Measurements from ENCODE around the gene KCNK16.

Gene KCNK16

DNA sequence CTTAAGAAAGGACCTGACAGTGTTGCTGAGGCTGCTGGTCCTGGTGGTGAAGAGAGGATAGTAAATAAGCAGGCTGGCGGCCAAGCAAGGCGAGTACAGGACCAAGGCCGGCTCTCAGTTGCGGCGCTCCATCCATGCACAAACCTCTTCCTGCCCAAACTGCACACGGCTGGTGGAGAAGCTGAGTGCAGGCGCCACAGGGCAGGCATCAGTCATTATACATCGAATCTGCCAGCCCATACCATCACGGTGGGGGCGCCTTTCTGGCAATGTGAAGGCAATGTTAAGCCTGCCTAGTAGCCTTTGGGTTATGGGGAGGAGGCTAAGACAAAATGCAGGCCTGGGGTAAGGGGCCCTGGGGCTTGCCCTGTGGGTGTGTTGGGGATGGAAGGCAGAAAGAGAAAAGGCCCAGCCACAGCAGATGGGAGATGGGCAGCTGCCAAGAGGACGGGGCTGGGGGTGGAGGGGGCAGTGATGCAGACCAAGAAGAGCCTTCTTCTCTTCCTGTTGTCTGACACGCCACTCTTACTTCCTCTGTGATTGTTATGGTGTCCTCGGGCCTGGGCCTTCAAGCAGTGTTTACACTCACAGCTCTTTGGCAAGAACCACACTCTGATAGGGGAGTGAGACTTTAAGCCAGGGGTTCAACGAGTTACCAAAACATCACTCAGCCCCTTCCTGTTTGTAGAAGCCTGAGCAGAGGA lies 20.3 kb upstream of the KCNK16 start:
- TF ChIP-seq, protein P1, sequence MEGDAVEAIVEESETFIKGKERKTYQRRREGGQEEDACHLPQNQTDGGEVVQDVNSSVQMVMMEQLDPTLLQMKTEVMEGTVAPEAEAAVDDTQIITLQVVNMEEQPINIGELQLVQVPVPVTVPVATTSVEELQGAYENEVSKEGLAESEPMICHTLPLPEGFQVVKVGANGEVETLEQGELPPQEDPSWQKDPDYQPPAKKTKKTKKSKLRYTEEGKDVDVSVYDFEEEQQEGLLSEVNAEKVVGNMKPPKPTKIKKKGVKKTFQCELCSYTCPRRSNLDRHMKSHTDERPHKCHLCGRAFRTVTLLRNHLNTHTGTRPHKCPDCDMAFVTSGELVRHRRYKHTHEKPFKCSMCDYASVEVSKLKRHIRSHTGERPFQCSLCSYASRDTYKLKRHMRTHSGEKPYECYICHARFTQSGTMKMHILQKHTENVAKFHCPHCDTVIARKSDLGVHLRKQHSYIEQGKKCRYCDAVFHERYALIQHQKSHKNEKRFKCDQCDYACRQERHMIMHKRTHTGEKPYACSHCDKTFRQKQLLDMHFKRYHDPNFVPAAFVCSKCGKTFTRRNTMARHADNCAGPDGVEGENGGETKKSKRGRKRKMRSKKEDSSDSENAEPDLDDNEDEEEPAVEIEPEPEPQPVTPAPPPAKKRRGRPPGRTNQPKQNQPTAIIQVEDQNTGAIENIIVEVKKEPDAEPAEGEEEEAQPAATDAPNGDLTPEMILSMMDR (conservative IDR thresholded peaks at IDR 0.05; ENCODE audit: low read depth, low read length), result no peak
- DNase-seq (ENCODE audit: low read depth), result no peak
- H3K4me3 ChIP-seq (ENCODE audit: low read depth, low read length), result no peak overlapping the region

DNA sequence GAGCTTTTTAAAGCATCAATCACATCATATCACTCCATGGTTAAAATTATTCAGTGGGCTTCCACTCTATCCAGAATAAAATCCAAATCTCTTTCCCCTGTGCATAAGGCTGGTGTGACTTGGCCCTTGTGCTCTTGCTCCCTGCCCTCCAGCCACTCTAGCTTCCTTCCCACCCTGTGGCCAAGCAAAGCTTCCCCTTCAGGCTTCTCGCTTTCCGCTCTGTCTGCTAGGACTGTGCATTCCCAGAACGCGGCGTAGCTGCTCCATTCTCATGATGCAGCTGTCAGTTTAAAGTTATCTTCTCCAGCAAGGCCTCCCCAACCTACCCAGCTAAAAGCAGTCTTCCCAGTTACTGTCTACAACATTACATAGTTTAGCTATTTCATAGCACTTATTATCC lies 19.4 kb upstream of the KCNK16 start:
- TF ChIP-seq, protein P1 (conservative IDR thresholded peaks at IDR 0.05; ENCODE audit: low read depth, low read length), result no peak
- DNase-seq (ENCODE audit: low read depth), result no peak

DNA sequence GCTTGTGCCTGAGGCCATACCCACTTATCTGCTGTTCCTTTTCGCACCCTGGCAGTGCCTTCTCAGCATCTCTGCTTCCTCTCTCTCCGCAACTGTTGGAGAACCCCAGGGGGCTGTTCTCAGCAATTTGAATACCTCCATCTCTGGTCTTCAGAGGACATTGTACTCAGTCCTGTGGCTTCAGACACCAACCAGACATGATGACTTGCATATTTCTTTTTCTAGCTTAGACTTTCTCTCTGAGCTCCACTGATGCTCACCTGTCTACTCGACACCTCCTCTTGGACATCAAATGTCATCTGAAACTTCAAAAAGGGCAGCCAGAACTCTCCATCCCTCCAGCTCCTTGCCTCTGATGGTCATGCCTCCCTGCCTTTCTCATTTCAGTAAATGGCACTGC lies 18.9 kb upstream of the KCNK16 start:
- DNase-seq (ENCODE audit: low read depth), result no peak

More for the DNA sequence above, 19.4 kb upstream of the KCNK16 start:
- no peak overlapping the region for H3K4me3 ChIP-seq (ENCODE audit: low read depth, low read length)

DNA sequence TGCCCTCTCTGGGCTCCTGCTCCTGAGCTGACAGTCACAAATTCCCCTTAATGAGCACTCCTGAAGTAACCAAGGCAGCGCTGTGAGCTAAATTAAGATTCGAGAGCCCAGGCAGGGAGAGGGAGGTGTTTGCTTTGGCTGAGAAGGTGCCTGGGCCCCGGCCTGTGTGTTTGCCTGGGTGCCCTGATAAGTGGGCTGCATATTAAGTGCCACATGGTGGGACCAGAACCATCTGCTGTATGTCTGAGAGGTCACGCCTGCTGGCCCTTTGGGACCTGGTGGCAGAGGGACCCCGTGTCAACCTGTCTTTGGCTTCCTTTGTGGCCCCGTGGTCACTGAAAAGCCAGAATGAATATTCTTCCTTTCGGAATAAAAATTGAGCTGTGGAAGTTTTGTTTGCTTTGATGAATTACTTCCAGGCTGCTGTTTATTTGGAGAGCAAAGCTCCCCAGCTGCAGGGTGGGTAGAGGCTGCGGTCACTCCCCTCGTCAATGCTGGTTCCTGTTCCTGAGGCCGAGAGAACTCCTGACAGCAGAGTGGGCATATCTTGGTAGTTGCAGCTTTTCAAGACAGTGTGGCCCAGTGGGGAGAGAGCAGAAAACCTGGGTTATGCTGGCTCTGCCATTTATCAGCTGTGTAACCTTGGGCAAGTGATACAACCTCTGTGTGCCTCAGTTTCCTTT lies 17.5 kb upstream of the KCNK16 start:
- TF ChIP-seq, protein P1 (conservative IDR thresholded peaks at IDR 0.05; ENCODE audit: low read depth, low read length), result no peak
- H3K4me3 ChIP-seq (ENCODE audit: low read depth, low read length), result no peak overlapping the region
- DNase-seq (ENCODE audit: low read depth), result no peak

More for the DNA sequence above, 18.9 kb upstream of the KCNK16 start:
- no peak overlapping the region for H3K4me3 ChIP-seq (ENCODE audit: low read depth, low read length)
- TF ChIP-seq, protein P1 (conservative IDR thresholded peaks at IDR 0.05; ENCODE audit: low read depth, low read length), result no peak

DNA sequence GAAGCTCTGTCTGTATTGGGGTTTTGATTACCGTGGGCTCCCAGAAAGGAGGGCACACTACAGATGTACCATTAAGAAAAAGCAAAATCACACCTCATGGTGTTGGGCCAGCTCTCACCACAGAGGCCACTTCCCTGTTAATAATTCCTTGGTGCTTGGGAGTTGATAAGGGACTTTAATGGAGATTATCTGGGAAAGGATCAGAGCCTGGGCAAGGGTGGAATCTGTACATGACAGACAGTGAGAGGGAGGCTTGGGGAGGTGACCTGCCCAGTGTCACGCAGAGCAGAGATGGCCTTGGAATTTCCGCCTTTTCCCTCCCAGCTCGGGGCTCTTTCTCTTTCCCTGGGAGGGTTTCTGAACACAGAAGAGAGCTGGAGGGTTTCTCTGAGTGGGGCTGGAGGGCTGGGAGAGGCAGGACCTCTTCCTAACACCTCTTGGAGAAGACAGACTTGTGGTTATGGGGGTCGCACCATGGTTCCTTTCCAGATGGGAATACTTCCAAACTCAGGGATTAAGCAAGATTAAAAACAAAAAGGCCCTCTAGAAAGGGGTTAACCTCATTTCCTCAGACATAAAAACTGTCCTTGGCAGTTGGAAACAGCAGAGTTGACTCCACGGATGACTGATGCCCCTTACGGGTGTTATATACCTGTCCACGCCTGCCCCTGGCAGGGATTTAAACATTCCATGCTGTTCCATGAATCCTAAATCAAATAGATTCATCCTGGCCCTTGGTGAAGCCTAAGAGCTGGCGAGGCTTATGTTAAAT lies 16.8 kb upstream of the KCNK16 start:
- no peak overlapping the region for H3K4me3 ChIP-seq (ENCODE audit: low read depth, low read length)
- TF ChIP-seq, protein P1 (conservative IDR thresholded peaks at IDR 0.05; ENCODE audit: low read depth, low read length), result no peak
- no peak for DNase-seq (ENCODE audit: low read depth)

DNA sequence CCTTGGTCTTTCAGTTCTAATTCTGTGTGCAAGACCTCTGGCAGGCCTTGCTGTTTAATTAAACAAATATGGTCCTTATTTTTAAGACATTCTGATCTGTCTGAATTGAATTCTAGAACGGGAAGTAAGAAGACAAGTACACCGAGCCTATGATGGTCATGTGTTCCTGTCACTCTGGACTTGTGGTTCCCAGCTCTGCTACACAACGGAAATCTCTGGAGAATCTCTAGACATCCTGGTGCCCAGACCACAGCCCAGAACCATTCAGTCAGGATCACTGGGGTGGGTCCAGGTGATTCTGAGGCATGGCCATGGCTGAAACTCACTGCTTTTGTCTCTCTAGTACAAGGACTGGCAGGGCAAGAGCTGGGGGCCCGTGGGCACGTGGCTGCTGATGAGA lies 15.9 kb upstream of the KCNK16 start:
- no peak for DNase-seq (ENCODE audit: low read depth)
- TF ChIP-seq, protein P1 (conservative IDR thresholded peaks at IDR 0.05; ENCODE audit: low read depth, low read length), result no peak
- no peak overlapping the region for H3K4me3 ChIP-seq (ENCODE audit: low read depth, low read length)

All from choroid plexus epithelial cell (primary cell).